ENCODE measurements around the gene UBTFL1.
"Not testable (repeated sequence)": the region's sequence is repeated elsewhere in the genome, so short reads cannot be mapped to it uniquely, and the experiment has no call there.

GRCh38 chr11:90052311-90052710, 33.4 kb upstream of the UBTFL1 start:
- peak in 1 of 3 experiments; percentile 16 for TF ChIP-seq CTCF (IDR thresholded peaks at IDR 0.05)
- TF ChIP-seq POLR2A (IDR thresholded peaks at IDR 0.05): not testable (repeated sequence)

All from testis (tissue), 2 donors.